Measurements from ENCODE around the gene CFAP74. TPM values are rescaled to one million over a fixed set of nuclear protein-coding genes. Genes with fewer than 3 reads are reported as not detected.

Gene CFAP74
- total RNA-seq, 3 donors from 2014 or later (not counting 1 experiment from before 2014, with no cell fraction given): not detected

DNA sequence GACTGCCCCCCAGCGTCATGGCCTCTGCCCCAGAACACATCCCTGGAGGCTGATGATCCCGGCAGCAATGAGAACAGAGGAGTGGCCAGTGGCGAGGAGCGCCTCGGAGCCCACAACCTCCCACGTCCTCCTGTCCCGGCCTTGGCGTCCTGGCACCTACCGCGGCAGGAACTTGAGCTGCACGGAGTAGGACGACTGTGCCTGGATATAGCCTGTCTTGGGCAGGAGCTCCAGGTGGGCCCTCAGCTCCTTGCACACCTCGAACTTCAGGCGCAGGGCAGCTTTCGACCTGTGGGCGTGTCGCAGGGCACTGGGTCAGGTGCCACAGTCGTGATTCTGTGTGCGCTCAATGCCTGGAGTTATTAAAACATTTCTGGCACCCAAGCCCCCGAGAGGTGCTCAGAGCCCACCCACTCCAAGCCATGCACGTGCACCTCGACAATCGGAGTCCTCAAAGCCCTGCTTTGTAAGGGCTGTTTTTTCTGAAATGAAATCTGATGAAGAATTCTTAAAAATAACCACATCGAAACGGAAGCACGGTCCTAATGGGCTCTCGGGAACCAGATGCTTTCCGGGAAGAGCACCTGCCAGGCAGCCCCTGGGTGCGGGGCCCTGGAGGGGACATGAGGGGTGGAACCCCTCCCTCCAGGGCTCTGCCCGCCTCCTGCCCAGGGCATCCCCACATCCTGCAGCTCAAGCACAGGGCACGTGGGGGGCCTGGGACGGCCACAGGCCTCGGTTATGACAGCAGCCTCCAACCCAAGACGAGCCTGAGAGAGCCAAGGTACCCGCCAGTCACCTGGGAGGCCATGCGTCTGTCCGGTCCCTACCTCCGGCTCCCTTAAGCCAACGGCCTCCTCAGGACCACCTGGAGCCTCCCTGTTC is 61.5 kb downstream of the CFAP74 start:
- H3K4me1 ChIP-seq (ENCODE audit: control insufficient read depth, insufficient read depth, low read length): peaks cover 10% of the 10 kb centered on the region
- intact Hi-C loops (cut with micrococcal nuclease): loop anchor here (5.0 to 10.0 kb wide), 2 partner anchors 105 to 443 kb away; no protein-coding TSS in a partner anchor
- Mint-ChIP-seq H3K9me3 (no peaks in the 10 kb centered on the region), H3K27me3 (ENCODE audit: low read depth in 2 of 2) (no peaks in the 10 kb centered on the region), H3K4me1 (peaks cover 0 to 8% of the 10 kb centered on the region in 2 donors), H3K36me3 (no peaks in the 10 kb centered on the region), H3K4me3 (no peak overlapping the region), H3K27ac (no peak overlapping the region)
- DNase-seq (no peak), ATAC-seq (no peak)
- H3K36me3 ChIP-seq (ENCODE audit: control insufficient read depth, insufficient read depth, low read length): no peaks in the 10 kb centered on the region
- TF ChIP-seq, protein P1, sequence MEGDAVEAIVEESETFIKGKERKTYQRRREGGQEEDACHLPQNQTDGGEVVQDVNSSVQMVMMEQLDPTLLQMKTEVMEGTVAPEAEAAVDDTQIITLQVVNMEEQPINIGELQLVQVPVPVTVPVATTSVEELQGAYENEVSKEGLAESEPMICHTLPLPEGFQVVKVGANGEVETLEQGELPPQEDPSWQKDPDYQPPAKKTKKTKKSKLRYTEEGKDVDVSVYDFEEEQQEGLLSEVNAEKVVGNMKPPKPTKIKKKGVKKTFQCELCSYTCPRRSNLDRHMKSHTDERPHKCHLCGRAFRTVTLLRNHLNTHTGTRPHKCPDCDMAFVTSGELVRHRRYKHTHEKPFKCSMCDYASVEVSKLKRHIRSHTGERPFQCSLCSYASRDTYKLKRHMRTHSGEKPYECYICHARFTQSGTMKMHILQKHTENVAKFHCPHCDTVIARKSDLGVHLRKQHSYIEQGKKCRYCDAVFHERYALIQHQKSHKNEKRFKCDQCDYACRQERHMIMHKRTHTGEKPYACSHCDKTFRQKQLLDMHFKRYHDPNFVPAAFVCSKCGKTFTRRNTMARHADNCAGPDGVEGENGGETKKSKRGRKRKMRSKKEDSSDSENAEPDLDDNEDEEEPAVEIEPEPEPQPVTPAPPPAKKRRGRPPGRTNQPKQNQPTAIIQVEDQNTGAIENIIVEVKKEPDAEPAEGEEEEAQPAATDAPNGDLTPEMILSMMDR (IDR thresholded peaks at IDR 0.05): no peak
- H3K9me3 ChIP-seq (ENCODE audit: control insufficient read depth, insufficient read depth, low read length): no peaks in the 10 kb centered on the region
- peaks cover 2% of the 10 kb centered on the region for H3K27me3 ChIP-seq (ENCODE audit: control insufficient read depth, insufficient read depth, low read length)
- 85% methylated on average over 39 of the region's 39 CpGs for WGBS (ENCODE audit: insufficient coverage)
- no peak overlapping the region for H3K4me3 ChIP-seq (ENCODE audit: low read length)
- H3K27ac ChIP-seq (ENCODE audit: low read length): no peak overlapping the region

DNA sequence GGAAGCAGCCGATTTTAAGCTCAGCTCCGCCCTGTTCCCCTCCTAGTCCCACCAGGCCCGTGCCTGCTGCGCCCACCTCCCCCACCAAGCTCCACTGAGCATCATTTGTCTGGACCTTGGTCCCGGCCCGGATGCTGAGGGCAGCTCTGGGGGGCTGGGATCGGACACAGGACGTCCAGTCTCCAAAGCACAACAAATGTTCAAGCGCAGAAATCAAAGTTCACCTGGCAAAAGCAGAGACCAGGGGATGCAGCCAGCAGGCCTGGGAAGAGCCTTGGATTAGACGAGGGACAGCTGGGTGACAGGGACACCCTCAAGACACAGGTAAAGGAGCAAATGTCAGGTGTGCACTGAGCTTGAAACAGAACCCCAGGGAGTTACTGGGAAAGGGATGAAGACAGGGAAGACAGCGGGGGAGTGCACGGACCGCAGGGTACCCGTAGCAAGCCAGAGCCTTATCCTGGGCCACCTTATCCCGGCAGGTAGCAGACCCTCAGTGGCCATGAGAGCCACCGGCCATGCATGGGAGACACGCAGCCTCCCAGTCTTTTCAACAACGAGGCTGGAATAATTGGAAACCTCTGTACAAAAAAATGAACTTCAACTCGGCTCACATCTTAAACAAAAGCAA is 62.3 kb downstream of the CFAP74 start:
- Mint-ChIP-seq H3K4me1 (peaks cover 0 to 8% of the 10 kb centered on the region in 2 donors), H3K36me3 (no peaks in the 10 kb centered on the region), H3K9me3 (no peaks in the 10 kb centered on the region), H3K27ac (no peak overlapping the region), H3K27me3 (ENCODE audit: low read depth in 2 of 2) (no peaks in the 10 kb centered on the region), H3K4me3 (no peak overlapping the region)
- no peak overlapping the region for H3K4me3 ChIP-seq (ENCODE audit: low read length)
- ATAC-seq (no peak), DNase-seq (no peak)
- intact Hi-C loops (cut with micrococcal nuclease): loop anchor here (5.0 to 10.0 kb wide), 2 partner anchors 106 to 443 kb away; no protein-coding TSS in a partner anchor
- TF ChIP-seq, protein P1 (IDR thresholded peaks at IDR 0.05): no peak
- WGBS (ENCODE audit: insufficient coverage): 73% methylated on average over 19 of the region's 19 CpGs
- no peaks in the 10 kb centered on the region for H3K36me3 ChIP-seq (ENCODE audit: control insufficient read depth, insufficient read depth, low read length)
- peaks cover 10% of the 10 kb centered on the region for H3K4me1 ChIP-seq (ENCODE audit: control insufficient read depth, insufficient read depth, low read length)
- H3K9me3 ChIP-seq (ENCODE audit: control insufficient read depth, insufficient read depth, low read length): no peaks in the 10 kb centered on the region
- no peak overlapping the region for H3K27ac ChIP-seq (ENCODE audit: low read length)
- peaks cover 2% of the 10 kb centered on the region for H3K27me3 ChIP-seq (ENCODE audit: control insufficient read depth, insufficient read depth, low read length)

DNA sequence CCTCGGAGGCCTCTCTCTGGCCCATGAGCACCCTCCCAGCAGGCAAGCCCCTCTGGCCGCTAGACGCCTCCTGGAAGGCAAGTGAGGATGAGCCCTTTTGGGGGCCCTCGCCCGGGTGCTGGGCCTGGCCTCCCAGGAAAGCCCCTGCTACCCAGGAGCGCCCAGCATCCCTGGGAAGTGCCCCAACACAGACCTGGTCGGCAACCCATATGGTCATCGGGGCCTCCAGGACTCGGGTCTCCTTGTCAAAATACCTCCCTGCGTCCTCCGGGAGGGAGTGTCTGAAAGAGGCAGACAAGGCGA is 63.5 kb downstream of the CFAP74 start:
- Mint-ChIP-seq H3K27ac (no peak overlapping the region), H3K4me3 (no peak overlapping the region), H3K9me3 (no peaks in the 10 kb centered on the region), H3K27me3 (ENCODE audit: low read depth in 2 of 2) (peaks cover 0 to 3% of the 10 kb centered on the region in 2 donors), H3K36me3 (no peaks in the 10 kb centered on the region), H3K4me1 (peaks cover 0 to 8% of the 10 kb centered on the region in 2 donors)
- intact Hi-C loops (cut with micrococcal nuclease): loop anchor here (5.0 to 10.0 kb wide), 2 partner anchors 107 to 445 kb away; no protein-coding TSS in a partner anchor
- H3K27ac ChIP-seq (ENCODE audit: low read length): no peak overlapping the region
- ATAC-seq: no peak
- no peak overlapping the region for H3K4me3 ChIP-seq (ENCODE audit: low read length)
- TF ChIP-seq, protein P1 (IDR thresholded peaks at IDR 0.05): no peak
- peaks cover 2% of the 10 kb centered on the region for H3K27me3 ChIP-seq (ENCODE audit: control insufficient read depth, insufficient read depth, low read length)
- no peaks in the 10 kb centered on the region for H3K36me3 ChIP-seq (ENCODE audit: control insufficient read depth, insufficient read depth, low read length)
- no peaks in the 10 kb centered on the region for H3K9me3 ChIP-seq (ENCODE audit: control insufficient read depth, insufficient read depth, low read length)
- 84% methylated on average over 12 of the region's 12 CpGs for WGBS (ENCODE audit: insufficient coverage)
- H3K4me1 ChIP-seq (ENCODE audit: control insufficient read depth, insufficient read depth, low read length): peaks cover 10% of the 10 kb centered on the region
- DNase-seq: no peak
